Fibroblast of lung (primary cell): Measurements from ENCODE around the gene TMEM236.

Experiments
- CTCF ChIP-seq, 2 donors: IDR thresholded peaks in 1 of 2; conservative IDR thresholded peaks in 1 of 2; 1 replicate in 1 of 2; 2 replicates in 1 of 2; pipeline ENCODE4 v1.5.1; 2011 to 2012; ENCODE audit warnings: low read length in 2 of 2, control low read depth in 1 of 2, inconsistent platforms in 1 of 2, low read depth in 1 of 2, mild to moderate bottlenecking in 1 of 2
- EZH2 ChIP-seq: IDR thresholded peaks from 2 replicates; pipeline ENCODE4 v1.5.1; 2012; ENCODE audit warnings: low read length, control low read depth, mild to moderate bottlenecking; ENCODE audit errors: missing control alignments

- TF ChIP-seq EZH2 (no peak), CTCF (conservative IDR thresholded peaks at IDR 0.05 in 1 of 2, IDR thresholded peaks at IDR 0.05 in 1 of 2; ENCODE audit: low read depth in 1 of 2, low read length in 2 of 2) (no peak)
Measured at GRCh38 chr10:17740668-17741067, 11.3 kb upstream of the TMEM236 start.
